ENCODE measurements around the gene GNAI2.

DNA sequence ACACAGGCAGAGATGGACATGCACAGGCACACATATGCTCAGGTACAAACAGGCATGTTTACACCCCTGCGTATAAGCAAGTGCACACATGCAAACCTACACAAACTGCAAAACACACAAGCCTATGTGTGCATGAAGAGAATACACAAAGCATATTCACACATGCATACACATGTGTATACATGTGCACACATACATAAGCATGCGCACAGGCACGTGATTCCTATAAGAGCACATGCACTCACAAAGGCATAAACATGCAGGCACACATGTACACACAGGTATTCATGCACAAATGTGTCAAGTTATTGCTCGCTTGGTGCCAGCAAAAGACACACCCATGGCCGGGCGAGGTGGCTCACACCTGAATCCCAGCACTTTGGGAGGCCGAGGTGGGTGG, 46.0 kb upstream of the GNAI2 start:
- TF ChIP-seq, protein P1, sequence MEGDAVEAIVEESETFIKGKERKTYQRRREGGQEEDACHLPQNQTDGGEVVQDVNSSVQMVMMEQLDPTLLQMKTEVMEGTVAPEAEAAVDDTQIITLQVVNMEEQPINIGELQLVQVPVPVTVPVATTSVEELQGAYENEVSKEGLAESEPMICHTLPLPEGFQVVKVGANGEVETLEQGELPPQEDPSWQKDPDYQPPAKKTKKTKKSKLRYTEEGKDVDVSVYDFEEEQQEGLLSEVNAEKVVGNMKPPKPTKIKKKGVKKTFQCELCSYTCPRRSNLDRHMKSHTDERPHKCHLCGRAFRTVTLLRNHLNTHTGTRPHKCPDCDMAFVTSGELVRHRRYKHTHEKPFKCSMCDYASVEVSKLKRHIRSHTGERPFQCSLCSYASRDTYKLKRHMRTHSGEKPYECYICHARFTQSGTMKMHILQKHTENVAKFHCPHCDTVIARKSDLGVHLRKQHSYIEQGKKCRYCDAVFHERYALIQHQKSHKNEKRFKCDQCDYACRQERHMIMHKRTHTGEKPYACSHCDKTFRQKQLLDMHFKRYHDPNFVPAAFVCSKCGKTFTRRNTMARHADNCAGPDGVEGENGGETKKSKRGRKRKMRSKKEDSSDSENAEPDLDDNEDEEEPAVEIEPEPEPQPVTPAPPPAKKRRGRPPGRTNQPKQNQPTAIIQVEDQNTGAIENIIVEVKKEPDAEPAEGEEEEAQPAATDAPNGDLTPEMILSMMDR (optimal IDR thresholded peaks at IDR 0.05 in 1 of 3, IDR thresholded peaks at IDR 0.05 in 1 of 3, conservative IDR thresholded peaks at IDR 0.05 in 1 of 3; ENCODE audit: extremely low read depth in 1 of 3, insufficient read depth in 2 of 3, low read length in 3 of 3) = no peak
- TF ChIP-seq EZH2 (IDR thresholded peaks at IDR 0.05; ENCODE audit: low read length) = no peak
